Osteoblast (primary cell): ENCODE results near the gene RS1. TPM values are rescaled to one million over a fixed set of nuclear protein-coding genes. Genes with fewer than 3 reads are reported as not detected.

ENCODE experiments used
- DNase-seq: peaks from one replicate; pipeline ENCODE4 v3.0.0; 2011; ENCODE audit warnings: low spot score, mixed read lengths; ENCODE audit not compliant: insufficient read length; ENCODE audit errors: missing footprints
- H2AFZ ChIP-seq: 2 replicates; pipeline ENCODE4 v1.6.0; 2011; ENCODE audit warnings: mild to moderate bottlenecking, low read length
- H3K27ac ChIP-seq: 2 replicates; pipeline ENCODE4 v1.5.1; 2011; ENCODE audit warnings: mild to moderate bottlenecking, low read depth, low read length, moderate library complexity
- H3K27me3 ChIP-seq: 2 replicates; pipeline ENCODE4 v1.6.0; 2012; ENCODE audit warnings: mild to moderate bottlenecking, control low read depth, inconsistent platforms, low read length, moderate library complexity; ENCODE audit not compliant: insufficient read depth
- H3K36me3 ChIP-seq: 2 replicates; pipeline ENCODE4 v1.5.1; 2011; ENCODE audit warnings: mild to moderate bottlenecking, low read length, control low read depth, moderate library complexity; ENCODE audit not compliant: insufficient read depth
- H3K4me1 ChIP-seq: 2 replicates; pipeline ENCODE4 v1.5.1; 2011; ENCODE audit warnings: mild to moderate bottlenecking, low read length, control low read depth, moderate library complexity; ENCODE audit not compliant: insufficient read depth
- H3K4me2 ChIP-seq: 2 replicates; pipeline ENCODE4 v1.6.0; 2011; ENCODE audit warnings: mild to moderate bottlenecking, low read length; ENCODE audit not compliant: insufficient read depth
- H3K4me3 ChIP-seq: fragments of 200-600 bp; sonication (generic); 3 replicates; pipeline ENCODE4 v1.5.1; 2012; ENCODE audit warnings: mild to moderate bottlenecking, low read length, inconsistent platforms; ENCODE audit not compliant: insufficient read depth
- H3K79me2 ChIP-seq: 2 replicates; pipeline ENCODE4 v1.6.0; 2012; ENCODE audit warnings: mild to moderate bottlenecking, low read length, control low read depth, inconsistent platforms; ENCODE audit not compliant: insufficient read depth
- H3K9me3 ChIP-seq: 2 replicates; pipeline ENCODE4 v1.5.1; 2011; ENCODE audit warnings: low read depth, low read length, control low read depth
- H4K20me1 ChIP-seq: 2 replicates; pipeline ENCODE4 v1.6.0; 2012; ENCODE audit warnings: mild to moderate bottlenecking, low read length, control low read depth; ENCODE audit not compliant: insufficient read depth
- total RNA-seq: library from RNA; depleted of rRNA; stranded (reverse); fragments of >200 nt; gene quantifications from 2 replicates; pipeline ENCODE4 v1.2.3, GENCODE V29; 2012
- TF ChIP-seq, protein P1 (sequence below): IDR thresholded peaks from 2 replicates; pipeline ENCODE4 v1.5.1; 2011; ENCODE audit warnings: mild to moderate bottlenecking, low read depth, low read length, moderate library complexity; ENCODE audit errors: extremely low read depth

The RS1 gene
- total RNA-seq, 1 donor, result not detected

DNA sequence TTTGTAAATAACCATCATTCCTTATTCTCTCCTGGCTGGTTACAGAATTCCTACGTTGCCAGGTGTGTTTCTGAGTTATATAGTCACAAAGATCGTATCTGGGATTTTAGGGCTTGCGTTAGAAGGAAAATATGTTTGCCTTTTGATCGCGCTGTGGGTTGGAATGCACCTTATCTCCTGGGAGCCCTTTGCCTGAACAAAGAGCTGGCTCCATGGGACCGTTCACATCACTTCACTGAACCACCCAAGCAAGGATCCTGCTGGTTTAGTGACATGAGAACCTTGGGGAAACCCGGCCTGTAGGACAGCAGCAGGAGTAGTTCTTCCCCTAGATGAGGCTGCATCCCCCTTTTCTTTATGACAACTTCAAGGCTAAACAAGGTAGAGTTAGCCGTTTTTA, 51.6 kb downstream of the RS1 start:
- Histone ChIP-seq H3K4me1 (no peaks in the 10 kb centered on the region), H3K27ac (no peak overlapping the region), H3K4me3 (no peak overlapping the region), H3K36me3 (no peaks in the 10 kb centered on the region), H3K79me2 (no peaks in the 10 kb centered on the region), H2AFZ (no peak overlapping the region), H3K4me2 (no peak overlapping the region), H3K9me3 (no peaks in the 10 kb centered on the region), H4K20me1 (no peaks in the 10 kb centered on the region), H3K27me3 (no peaks in the 10 kb centered on the region)
- TF ChIP-seq, protein P1, sequence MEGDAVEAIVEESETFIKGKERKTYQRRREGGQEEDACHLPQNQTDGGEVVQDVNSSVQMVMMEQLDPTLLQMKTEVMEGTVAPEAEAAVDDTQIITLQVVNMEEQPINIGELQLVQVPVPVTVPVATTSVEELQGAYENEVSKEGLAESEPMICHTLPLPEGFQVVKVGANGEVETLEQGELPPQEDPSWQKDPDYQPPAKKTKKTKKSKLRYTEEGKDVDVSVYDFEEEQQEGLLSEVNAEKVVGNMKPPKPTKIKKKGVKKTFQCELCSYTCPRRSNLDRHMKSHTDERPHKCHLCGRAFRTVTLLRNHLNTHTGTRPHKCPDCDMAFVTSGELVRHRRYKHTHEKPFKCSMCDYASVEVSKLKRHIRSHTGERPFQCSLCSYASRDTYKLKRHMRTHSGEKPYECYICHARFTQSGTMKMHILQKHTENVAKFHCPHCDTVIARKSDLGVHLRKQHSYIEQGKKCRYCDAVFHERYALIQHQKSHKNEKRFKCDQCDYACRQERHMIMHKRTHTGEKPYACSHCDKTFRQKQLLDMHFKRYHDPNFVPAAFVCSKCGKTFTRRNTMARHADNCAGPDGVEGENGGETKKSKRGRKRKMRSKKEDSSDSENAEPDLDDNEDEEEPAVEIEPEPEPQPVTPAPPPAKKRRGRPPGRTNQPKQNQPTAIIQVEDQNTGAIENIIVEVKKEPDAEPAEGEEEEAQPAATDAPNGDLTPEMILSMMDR, result no peak
- DNase-seq, result no peak

- no peaks in the 10 kb centered on the region for H3K4me1 ChIP-seq
- no peaks in the 10 kb centered on the region for H4K20me1 ChIP-seq
- no peaks in the 10 kb centered on the region for H3K79me2 ChIP-seq
- H2AFZ ChIP-seq, result no peak overlapping the region
- H3K36me3 ChIP-seq, result no peaks in the 10 kb centered on the region
- H3K4me3 ChIP-seq, result no peak overlapping the region
- DNase-seq, result no peak
- H3K9me3 ChIP-seq, result no peaks in the 10 kb centered on the region
- no peak overlapping the region for H3K4me2 ChIP-seq
- TF ChIP-seq, protein P1, result no peak
- H3K27ac ChIP-seq, result no peak overlapping the region
- no peaks in the 10 kb centered on the region for H3K27me3 ChIP-seq
Measured at GRCh38 chrX:18619288-18619687, 52.6 kb downstream of the RS1 start.

DNA sequence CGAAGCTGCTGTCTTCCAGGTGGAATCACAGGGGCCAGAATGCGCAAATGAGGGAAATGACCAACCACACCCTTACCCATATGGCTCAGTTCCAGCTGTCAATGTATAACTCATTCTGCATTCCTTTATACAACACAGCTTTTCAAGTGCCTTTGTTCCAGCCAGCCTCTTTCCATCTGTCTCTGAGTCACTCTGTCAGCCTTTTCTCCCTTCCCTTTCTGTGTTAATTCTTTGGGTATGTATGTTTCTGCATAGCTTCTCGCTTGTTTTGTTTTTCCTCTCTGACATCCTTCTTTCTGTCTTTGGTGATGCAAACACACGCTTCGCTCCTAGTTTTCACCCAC, 54.5 kb downstream of the RS1 start:
- H3K27ac ChIP-seq, result no peak overlapping the region
- H2AFZ ChIP-seq, result no peak overlapping the region
- peak overlapping the region; percentile 13 for H3K4me2 ChIP-seq
- H3K9me3 ChIP-seq, result no peaks in the 10 kb centered on the region
- no peak for DNase-seq
- H3K36me3 ChIP-seq, result no peaks in the 10 kb centered on the region
- H3K4me3 ChIP-seq, result no peak overlapping the region
- H3K4me1 ChIP-seq, result no peaks in the 10 kb centered on the region
- H4K20me1 ChIP-seq, result no peaks in the 10 kb centered on the region
- TF ChIP-seq, protein P1, result no peak
- H3K79me2 ChIP-seq, result no peaks in the 10 kb centered on the region
- H3K27me3 ChIP-seq, result no peaks in the 10 kb centered on the region

- Histone ChIP-seq H3K36me3 (no peaks in the 10 kb centered on the region), H3K9me3 (no peaks in the 10 kb centered on the region), H3K79me2 (no peaks in the 10 kb centered on the region), H3K4me2 (no peak overlapping the region), H3K27ac (no peak overlapping the region), H4K20me1 (no peaks in the 10 kb centered on the region), H3K27me3 (no peaks in the 10 kb centered on the region), H3K4me3 (no peak overlapping the region), H2AFZ (no peak overlapping the region), H3K4me1 (no peaks in the 10 kb centered on the region)
- DNase-seq, result no peak
- TF ChIP-seq, protein P1, result no peak
Measured at GRCh38 chrX:18616688-18617406, 55.1 kb downstream of the RS1 start.
